ENCODE data around the gene C22orf39.

Gene C22orf39

DNA sequence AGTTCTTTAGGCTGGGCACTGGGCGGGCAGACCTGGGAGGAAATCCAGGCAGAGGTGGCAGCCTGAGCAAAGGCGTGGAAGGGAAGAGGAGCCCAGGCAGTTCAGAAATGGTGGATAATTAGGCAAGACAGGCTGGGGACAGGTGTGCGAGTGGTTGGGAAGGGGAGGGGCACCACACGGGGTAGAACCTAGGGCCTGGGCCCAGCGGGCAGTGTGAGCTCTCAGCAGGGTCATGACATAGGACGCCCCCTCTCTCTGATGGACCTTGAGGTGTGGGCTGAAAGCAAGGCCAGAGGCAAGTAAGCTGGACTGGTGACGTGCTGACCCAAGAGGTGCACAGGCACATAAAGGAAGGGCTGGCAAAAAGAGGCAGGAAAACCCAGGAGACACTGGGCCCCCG lies 24.7 kb upstream of the C22orf39 start:
- Histone ChIP-seq H3K9ac (no peak overlapping the region), H3K27ac (no peak overlapping the region), H3K4me2 (ENCODE audit: low read length) (no peak overlapping the region), H3K4me3 (ENCODE audit: low read depth, low read length) (no peak overlapping the region), H3K4me1 (no peaks in the 10 kb centered on the region), H3K36me3 (ENCODE audit: control insufficient read depth, insufficient read depth, low read length) (no peaks in the 10 kb centered on the region), H3K9me3 (ENCODE audit: control insufficient read depth, low read length) (no peaks in the 10 kb centered on the region), H3K79me2 (peaks cover 4% of the 10 kb centered on the region), H2AFZ (no peak overlapping the region), H3K27me3 (ENCODE audit: control insufficient read depth, insufficient read depth, low read length) (no peaks in the 10 kb centered on the region)
- TF ChIP-seq, protein P1, sequence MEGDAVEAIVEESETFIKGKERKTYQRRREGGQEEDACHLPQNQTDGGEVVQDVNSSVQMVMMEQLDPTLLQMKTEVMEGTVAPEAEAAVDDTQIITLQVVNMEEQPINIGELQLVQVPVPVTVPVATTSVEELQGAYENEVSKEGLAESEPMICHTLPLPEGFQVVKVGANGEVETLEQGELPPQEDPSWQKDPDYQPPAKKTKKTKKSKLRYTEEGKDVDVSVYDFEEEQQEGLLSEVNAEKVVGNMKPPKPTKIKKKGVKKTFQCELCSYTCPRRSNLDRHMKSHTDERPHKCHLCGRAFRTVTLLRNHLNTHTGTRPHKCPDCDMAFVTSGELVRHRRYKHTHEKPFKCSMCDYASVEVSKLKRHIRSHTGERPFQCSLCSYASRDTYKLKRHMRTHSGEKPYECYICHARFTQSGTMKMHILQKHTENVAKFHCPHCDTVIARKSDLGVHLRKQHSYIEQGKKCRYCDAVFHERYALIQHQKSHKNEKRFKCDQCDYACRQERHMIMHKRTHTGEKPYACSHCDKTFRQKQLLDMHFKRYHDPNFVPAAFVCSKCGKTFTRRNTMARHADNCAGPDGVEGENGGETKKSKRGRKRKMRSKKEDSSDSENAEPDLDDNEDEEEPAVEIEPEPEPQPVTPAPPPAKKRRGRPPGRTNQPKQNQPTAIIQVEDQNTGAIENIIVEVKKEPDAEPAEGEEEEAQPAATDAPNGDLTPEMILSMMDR (IDR thresholded peaks at IDR 0.05) = no peak

DNA sequence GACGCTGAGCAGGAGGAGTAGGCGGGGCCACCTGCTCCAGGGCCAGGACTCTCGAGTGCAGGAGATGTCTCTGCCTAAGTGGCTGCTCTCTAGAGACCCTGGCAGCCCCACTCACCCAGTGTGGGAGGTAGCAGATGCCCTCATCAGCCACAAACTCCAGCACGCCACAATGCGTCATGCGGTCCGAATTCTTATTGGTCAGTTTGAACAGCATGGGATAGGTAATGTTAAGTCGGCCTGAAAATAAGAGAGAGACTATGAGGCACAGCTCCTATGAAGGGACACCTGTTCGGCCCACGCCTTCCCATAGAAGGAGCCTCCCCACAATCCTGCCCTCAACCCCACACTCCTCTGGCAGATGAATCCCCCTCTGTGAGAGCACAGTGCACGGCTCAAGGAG lies 24.1 kb upstream of the C22orf39 start:
- no peak overlapping the region for H3K4me3 ChIP-seq (ENCODE audit: low read depth, low read length)
- H3K36me3 ChIP-seq (ENCODE audit: control insufficient read depth, insufficient read depth, low read length) = no peaks in the 10 kb centered on the region
- peaks cover 4% of the 10 kb centered on the region for H3K79me2 ChIP-seq
- no peak overlapping the region for H3K9ac ChIP-seq
- no peak overlapping the region for H2AFZ ChIP-seq
- H3K4me1 ChIP-seq = no peaks in the 10 kb centered on the region
- H3K27me3 ChIP-seq (ENCODE audit: control insufficient read depth, insufficient read depth, low read length) = no peaks in the 10 kb centered on the region
- no peak overlapping the region for H3K27ac ChIP-seq
- TF ChIP-seq, protein P1 (IDR thresholded peaks at IDR 0.05) = no peak
- no peaks in the 10 kb centered on the region for H3K9me3 ChIP-seq (ENCODE audit: control insufficient read depth, low read length)
- no peak overlapping the region for H3K4me2 ChIP-seq (ENCODE audit: low read length)

DNA sequence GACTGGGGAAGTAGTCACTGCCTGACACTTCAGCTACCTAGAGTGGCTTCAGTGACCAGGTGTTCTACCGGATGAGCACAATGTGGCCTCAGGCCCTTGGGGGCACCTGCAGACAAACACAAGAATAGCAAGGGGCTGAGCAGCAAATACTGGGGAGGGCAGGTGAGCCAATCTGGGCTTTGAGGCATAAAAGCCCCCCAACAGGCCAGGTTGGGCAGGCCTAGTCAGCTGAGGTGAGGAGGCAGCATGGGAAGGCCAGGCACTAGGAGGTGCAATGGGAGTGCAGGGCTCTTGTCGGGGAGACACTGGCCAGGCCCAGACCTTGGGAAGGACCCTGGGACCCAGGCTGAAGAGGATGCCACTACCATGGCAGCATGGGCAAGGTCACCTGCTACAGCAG lies 22.5 kb upstream of the C22orf39 start:
- TF ChIP-seq, protein P1 (IDR thresholded peaks at IDR 0.05) = no peak
- Histone ChIP-seq H3K4me3 (ENCODE audit: low read depth, low read length) (no peak overlapping the region), H3K27ac (no peak overlapping the region), H3K27me3 (ENCODE audit: control insufficient read depth, insufficient read depth, low read length) (no peaks in the 10 kb centered on the region), H2AFZ (no peak overlapping the region), H3K9me3 (ENCODE audit: control insufficient read depth, low read length) (no peaks in the 10 kb centered on the region), H3K4me2 (ENCODE audit: low read length) (no peak overlapping the region), H3K4me1 (no peaks in the 10 kb centered on the region), H3K36me3 (ENCODE audit: control insufficient read depth, insufficient read depth, low read length) (no peaks in the 10 kb centered on the region), H3K79me2 (peaks cover 4% of the 10 kb centered on the region), H3K9ac (no peak overlapping the region)

DNA sequence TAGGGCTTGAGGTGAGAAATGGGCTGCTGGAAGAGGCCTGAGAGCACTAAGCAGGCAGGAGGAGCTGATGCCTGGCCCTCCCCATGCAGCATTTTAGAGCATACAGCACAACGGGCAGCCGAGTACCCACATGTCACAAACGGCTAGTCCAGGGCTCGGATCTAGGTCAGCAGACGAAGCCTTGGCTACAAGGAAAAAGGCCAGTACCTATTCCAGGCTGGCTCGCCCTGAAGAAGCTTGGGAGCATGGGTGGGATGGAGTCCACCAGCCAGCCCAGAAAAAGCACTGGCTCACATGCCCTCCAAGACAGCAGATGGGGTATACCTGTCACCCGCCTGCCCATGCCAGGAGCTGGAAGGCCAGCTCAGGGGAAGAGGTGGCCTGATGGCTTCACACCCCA lies 21.9 kb upstream of the C22orf39 start:
- Histone ChIP-seq H3K79me2 (peaks cover 4% of the 10 kb centered on the region), H3K4me2 (ENCODE audit: low read length) (no peak overlapping the region), H2AFZ (no peak overlapping the region), H3K27ac (no peak overlapping the region), H3K27me3 (ENCODE audit: control insufficient read depth, insufficient read depth, low read length) (no peaks in the 10 kb centered on the region), H3K4me3 (ENCODE audit: low read depth, low read length) (no peak overlapping the region), H3K9me3 (ENCODE audit: control insufficient read depth, low read length) (no peaks in the 10 kb centered on the region), H3K9ac (no peak overlapping the region), H3K4me1 (no peaks in the 10 kb centered on the region), H3K36me3 (ENCODE audit: control insufficient read depth, insufficient read depth, low read length) (no peaks in the 10 kb centered on the region)
- TF ChIP-seq, protein P1 (IDR thresholded peaks at IDR 0.05) = no peak

DNA sequence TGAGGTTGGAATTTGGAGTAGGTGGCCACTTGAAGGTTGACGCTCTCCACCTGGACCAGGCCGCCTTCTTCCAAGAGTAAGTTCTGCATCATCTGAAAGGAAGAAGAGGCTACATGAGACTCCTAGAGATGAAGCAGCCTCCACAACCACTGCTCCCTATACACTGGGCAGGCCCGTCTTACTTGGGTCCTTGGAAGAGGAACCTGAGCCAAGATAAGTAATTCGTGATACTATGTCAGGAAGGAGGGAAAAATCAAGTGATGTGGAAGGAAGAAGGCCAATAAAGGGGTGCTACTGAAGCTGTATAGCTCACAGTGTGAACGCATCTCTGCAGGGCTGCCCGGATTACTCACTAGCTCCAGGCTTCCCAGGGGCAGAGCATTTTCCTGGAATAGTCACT lies 20.4 kb upstream of the C22orf39 start:
- H3K27ac ChIP-seq = no peak overlapping the region
- no peak overlapping the region for H2AFZ ChIP-seq
- no peaks in the 10 kb centered on the region for H3K36me3 ChIP-seq (ENCODE audit: control insufficient read depth, insufficient read depth, low read length)

More for the DNA sequence above, 20.4 kb upstream of the C22orf39 start:
- TF ChIP-seq, protein P1 (IDR thresholded peaks at IDR 0.05) = no peak
- H3K27me3 ChIP-seq (ENCODE audit: control insufficient read depth, insufficient read depth, low read length) = no peaks in the 10 kb centered on the region
- H3K4me1 ChIP-seq = no peaks in the 10 kb centered on the region
- no peaks in the 10 kb centered on the region for H3K79me2 ChIP-seq
- no peak overlapping the region for H3K9ac ChIP-seq
- H3K4me2 ChIP-seq (ENCODE audit: low read length) = no peak overlapping the region
- no peak overlapping the region for H3K4me3 ChIP-seq (ENCODE audit: low read depth, low read length)
- no peaks in the 10 kb centered on the region for H3K9me3 ChIP-seq (ENCODE audit: control insufficient read depth, low read length)
